Left lung (tissue), 10 donors: Measurements from ENCODE around the gene ATXN2. TPM values are rescaled to one million over a fixed set of nuclear protein-coding genes. Genes with fewer than 3 reads are reported as not detected.

ENCODE experiments used
- ATAC-seq: fragments of 200-7000 bp; cut with Tn5 transposase; one replicate; pipeline ENCODE4 v1.9.1; 2020; ENCODE audit warnings: moderate library complexity
- DNase-seq, 4 donors: peaks; one replicate each; pipeline ENCODE4 v3.0.0-alpha.2; 2013 to 2020
- H3K27ac ChIP-seq, 2 donors: fragments of 200-600 bp; sonication (generic) in 1 of 2; one replicate each; pipeline versions ENCODE4 v1.5.0 to v1.8.0; 2020 to 2021
- H3K27me3 ChIP-seq, 2 donors: fragments of 200-600 bp; sonication (generic) in 1 of 2; one replicate each; pipeline versions ENCODE4 v1.5.0 to v1.8.0; 2020 to 2021
- H3K36me3 ChIP-seq, 2 donors: fragments of 200-600 bp; sonication (generic) in 1 of 2; one replicate each; pipeline versions ENCODE4 v1.5.0 to v1.8.0; 2020 to 2021
- H3K4me1 ChIP-seq, 2 donors: fragments of 200-600 bp; one replicate each; pipeline ENCODE4 v1.8.0; 2021
- H3K4me3 ChIP-seq, 2 donors: fragments of 200-600 bp; sonication (generic) in 1 of 2; one replicate each; pipeline versions ENCODE4 v1.5.0 to v1.8.0; 2020 to 2021; ENCODE audit warnings: mild to moderate bottlenecking in 1 of 2
- H3K9me3 ChIP-seq, 2 donors: fragments of 200-600 bp; sonication (generic) in 1 of 2; one replicate each; pipeline versions ENCODE4 v1.5.0 to v1.8.0; 2020 to 2021
- intact Hi-C, 2 donors: fragments of 100-400 bp; cut with DNase I; formaldehyde crosslinking; loops; one replicate each; pipeline versions ENCODE4 v1.11.2 to v1.14.2; 2022
- polyA plus RNA-seq, 6 donors: library from polyadenylated mRNA; unstranded; fragments of 120-200 nt; gene quantifications; one replicate each; pipeline ENCODE4 v1.2.1, GENCODE V29; 2013; ENCODE audit not compliant: insufficient read length in 6 of 6
- total RNA-seq, 2 donors: library from RNA; stranded (reverse); fragmentation: NEBNext Ultra II Directional; extraction: Animal tissue kit (Norgen Biotek cat#: 25700); gene quantifications; one replicate each; pipeline ENCODE4 v1.2.1, GENCODE V29; 2021
- TF ChIP-seq, protein P1 (sequence below), 2 donors: fragments of 200-600 bp; sonication (generic) in 1 of 2; IDR thresholded peaks; one replicate each; pipeline versions ENCODE4 v1.5.0 to v1.8.0; 2021; ENCODE audit warnings: antibody characterized with exemption in 2 of 2
- donor health status: DM: no; HTN: yes; CAD: no.
- donor health status: DM: no; HTN: no; CAD: no.

The ATXN2 gene
- total and polyA plus RNA-seq, 8 donors, result 60.9 to 90.2 (median 72.2) TPM

GRCh38 chr12:111454716-111455447, 144.2 kb downstream of the ATXN2 start:
- TF ChIP-seq, protein P1, sequence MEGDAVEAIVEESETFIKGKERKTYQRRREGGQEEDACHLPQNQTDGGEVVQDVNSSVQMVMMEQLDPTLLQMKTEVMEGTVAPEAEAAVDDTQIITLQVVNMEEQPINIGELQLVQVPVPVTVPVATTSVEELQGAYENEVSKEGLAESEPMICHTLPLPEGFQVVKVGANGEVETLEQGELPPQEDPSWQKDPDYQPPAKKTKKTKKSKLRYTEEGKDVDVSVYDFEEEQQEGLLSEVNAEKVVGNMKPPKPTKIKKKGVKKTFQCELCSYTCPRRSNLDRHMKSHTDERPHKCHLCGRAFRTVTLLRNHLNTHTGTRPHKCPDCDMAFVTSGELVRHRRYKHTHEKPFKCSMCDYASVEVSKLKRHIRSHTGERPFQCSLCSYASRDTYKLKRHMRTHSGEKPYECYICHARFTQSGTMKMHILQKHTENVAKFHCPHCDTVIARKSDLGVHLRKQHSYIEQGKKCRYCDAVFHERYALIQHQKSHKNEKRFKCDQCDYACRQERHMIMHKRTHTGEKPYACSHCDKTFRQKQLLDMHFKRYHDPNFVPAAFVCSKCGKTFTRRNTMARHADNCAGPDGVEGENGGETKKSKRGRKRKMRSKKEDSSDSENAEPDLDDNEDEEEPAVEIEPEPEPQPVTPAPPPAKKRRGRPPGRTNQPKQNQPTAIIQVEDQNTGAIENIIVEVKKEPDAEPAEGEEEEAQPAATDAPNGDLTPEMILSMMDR (IDR thresholded peaks at IDR 0.05), result no peak
- no peak for ATAC-seq

GRCh38 chr12:111454311-111454710, 144.8 kb downstream of the ATXN2 start:
- Histone ChIP-seq H3K27me3 (no peaks in the 10 kb centered on the region), H3K9me3 (no peaks in the 10 kb centered on the region), H3K4me3 (no peak overlapping the region), H3K36me3 (peaks cover 0 to 85% of the 10 kb centered on the region in 2 donors), H3K27ac (no peak overlapping the region), H3K4me1 (peaks cover 0 to 24% of the 10 kb centered on the region in 2 donors)
- TF ChIP-seq, protein P1 (IDR thresholded peaks at IDR 0.05), result no peak
- DNase-seq (no peak), ATAC-seq (no peak)
- intact Hi-C loops, result loop anchor here in 1 of 2 donors (5.0 kb wide), 1 partner anchor 57 kb away; no protein-coding TSS in a partner anchor

More at GRCh38 chr12:111454716-111455447, 144.2 kb downstream of the ATXN2 start:
- no peak for DNase-seq
- intact Hi-C loops, result loop anchor here in 1 of 2 donors (5.0 kb wide), 1 partner anchor 58 kb away; no protein-coding TSS in a partner anchor
- Histone ChIP-seq H3K9me3 (no peaks in the 10 kb centered on the region), H3K27ac (no peak overlapping the region), H3K4me1 (peaks cover 0 to 18% of the 10 kb centered on the region in 2 donors), H3K4me3 (no peak overlapping the region), H3K27me3 (no peaks in the 10 kb centered on the region), H3K36me3 (peaks cover 0 to 85% of the 10 kb centered on the region in 2 donors)

DNA sequence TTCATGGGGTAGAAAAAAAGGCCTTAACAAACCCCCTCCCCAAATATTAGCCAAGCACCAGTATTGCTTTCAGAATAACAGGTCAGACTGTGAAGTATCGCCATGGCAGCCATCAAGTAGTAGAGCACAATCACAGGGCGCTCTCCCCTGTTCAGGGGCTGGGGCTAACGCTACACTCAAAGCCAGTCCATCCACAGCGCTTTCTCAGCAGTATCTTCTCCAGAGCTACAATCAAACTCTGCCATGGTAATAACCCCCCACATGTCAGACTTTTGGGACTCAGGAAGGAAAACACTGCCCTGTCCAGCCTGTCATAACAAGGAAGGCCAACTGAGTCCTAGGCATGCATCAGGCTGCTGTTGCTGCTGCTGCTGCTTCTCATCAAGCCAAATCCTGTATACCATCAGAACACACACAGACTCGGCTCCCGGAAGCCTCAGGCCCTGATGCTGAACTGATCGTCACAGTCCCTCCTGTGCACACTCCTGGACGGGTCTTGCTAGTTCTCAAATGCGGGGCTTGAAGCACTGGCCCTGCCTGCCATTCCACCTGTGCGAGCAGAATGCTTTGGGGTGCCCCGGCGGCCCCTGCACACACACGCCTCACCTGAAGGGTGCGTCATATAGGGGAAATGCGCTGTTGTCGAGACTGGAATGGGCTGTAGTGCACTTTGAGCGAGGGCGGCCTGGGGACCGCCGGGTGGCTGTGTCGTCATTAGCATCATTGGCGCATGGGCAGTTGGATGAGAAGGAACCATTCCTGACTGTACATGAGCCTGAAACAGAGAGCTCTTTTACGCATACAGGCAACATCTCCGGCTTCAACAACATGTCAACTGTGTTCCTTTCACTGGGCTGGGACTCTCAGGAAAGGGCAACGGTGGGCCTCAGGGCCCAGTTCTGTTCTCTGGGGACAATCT, 145.8 kb downstream of the ATXN2 start:
- Histone ChIP-seq H3K9me3 (no peaks in the 10 kb centered on the region), H3K4me1 (peaks cover 0 to 32% of the 10 kb centered on the region in 2 donors), H3K36me3 (peaks cover 0 to 88% of the 10 kb centered on the region in 2 donors), H3K27ac (no peak overlapping the region), H3K27me3 (no peaks in the 10 kb centered on the region), H3K4me3 (no peak overlapping the region)
- TF ChIP-seq, protein P1 (IDR thresholded peaks at IDR 0.05), result no peak
- DNase-seq (no peak), ATAC-seq (no peak)
- intact Hi-C loops, result loop anchor here in 1 of 2 donors (5.0 kb wide), 1 partner anchor 56 kb away; no protein-coding TSS in a partner anchor

GRCh38 chr12:111451649-111452129, 147.4 kb downstream of the ATXN2 start:
- Histone ChIP-seq H3K4me1 (peaks cover 0 to 48% of the 10 kb centered on the region in 2 donors), H3K27me3 (no peaks in the 10 kb centered on the region), H3K27ac (peak overlapping the region in 1 of 2 donors; percentile 16), H3K9me3 (no peaks in the 10 kb centered on the region), H3K4me3 (no peak overlapping the region), H3K36me3 (peaks cover 0 to 94% of the 10 kb centered on the region in 2 donors)
- peak; percentile 51 for ATAC-seq
- TF ChIP-seq, protein P1 (IDR thresholded peaks at IDR 0.05), result peak; percentile 67 to 78
- intact Hi-C loops, result loop anchor here in 1 of 2 donors (5.0 kb wide), 1 partner anchor 54 kb away; no protein-coding TSS in a partner anchor
- peak in 2 of 4 donors; percentile 35 to 36 for DNase-seq
